GM20431 (cell line): Measurements from ENCODE around the gene CLEC18A.
"Not testable (repeated sequence)": the region's sequence is repeated elsewhere in the genome, so short reads cannot be mapped to it uniquely, and the experiment has no call there.

Experiments used
- in situ Hi-C: fragments of 300-500 bp; cut with MseI, MboI; formaldehyde crosslinking; loops from one replicate; pipeline ENCODE4 v1.15.0; 2020; ENCODE audit warnings: low sequenced_read_pairs; ENCODE audit not compliant: unreplicated experiment

CLEC18A gene

GRCh38 chr16:69943241-69944036 is 7.7 kb upstream of the CLEC18A start:
- in situ Hi-C loops = not testable (repeated sequence)

DNA sequence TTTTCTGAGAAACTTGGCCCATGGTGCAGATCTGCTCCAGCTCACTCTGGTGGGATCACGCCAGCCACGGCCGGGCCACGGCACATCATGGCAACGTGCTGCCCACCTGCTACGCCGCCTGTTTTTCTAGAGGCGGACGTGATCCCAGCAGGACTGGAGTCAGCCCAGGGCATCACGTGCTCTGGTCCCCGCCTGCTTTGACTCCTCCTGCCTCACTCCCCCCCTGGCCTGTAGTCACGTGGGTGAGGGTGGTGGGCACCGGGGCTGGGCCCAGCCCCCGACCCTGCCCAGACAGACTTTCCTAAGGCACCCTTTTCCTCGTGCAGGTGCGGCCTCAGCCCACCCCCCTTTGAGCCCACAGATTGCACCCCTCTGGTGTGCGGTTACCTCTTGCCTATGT is 723 bp upstream of the CLEC18A start:
- in situ Hi-C loops = not testable (repeated sequence)

DNA sequence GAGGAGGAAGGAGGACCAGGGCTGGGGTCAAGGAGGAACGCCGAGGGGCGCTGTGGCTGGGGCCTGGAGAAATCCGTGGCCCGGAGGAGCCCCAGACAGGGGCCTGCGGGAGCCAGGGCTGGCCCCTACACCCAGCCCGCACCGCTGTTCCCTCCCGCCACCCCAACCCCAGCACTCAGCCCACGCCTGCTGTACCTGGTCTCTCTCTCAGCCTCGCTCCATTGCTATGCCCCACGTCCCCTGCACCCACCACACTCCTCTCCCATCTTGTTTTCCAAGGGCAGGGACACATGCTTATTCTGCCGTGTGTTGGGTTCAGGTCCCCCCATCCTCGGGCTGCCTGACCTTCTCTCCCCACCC is 518 bp downstream of the CLEC18A start:
- in situ Hi-C loops = not testable (repeated sequence)

DNA sequence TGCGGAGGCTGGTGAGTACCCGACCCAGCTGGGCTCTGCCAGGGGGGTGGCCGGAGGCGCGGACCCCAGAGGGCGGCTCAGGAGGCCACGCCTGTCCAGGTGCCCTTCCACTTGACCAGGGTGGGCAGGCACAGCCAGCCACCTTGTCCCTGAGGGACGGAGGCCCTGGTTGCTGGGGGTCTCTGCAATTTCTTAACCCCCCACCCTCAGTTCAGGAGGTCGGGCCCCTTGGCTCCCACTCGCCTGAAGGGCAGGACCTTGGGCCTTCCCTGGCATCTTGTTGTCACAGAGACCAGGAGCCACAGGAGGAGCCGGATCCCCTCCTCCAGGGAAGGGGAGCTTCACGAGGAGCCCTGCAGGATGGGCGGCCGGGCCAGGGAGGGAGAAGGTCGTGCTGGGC is 982 bp downstream of the CLEC18A start:
- in situ Hi-C loops = not testable (repeated sequence)

DNA sequence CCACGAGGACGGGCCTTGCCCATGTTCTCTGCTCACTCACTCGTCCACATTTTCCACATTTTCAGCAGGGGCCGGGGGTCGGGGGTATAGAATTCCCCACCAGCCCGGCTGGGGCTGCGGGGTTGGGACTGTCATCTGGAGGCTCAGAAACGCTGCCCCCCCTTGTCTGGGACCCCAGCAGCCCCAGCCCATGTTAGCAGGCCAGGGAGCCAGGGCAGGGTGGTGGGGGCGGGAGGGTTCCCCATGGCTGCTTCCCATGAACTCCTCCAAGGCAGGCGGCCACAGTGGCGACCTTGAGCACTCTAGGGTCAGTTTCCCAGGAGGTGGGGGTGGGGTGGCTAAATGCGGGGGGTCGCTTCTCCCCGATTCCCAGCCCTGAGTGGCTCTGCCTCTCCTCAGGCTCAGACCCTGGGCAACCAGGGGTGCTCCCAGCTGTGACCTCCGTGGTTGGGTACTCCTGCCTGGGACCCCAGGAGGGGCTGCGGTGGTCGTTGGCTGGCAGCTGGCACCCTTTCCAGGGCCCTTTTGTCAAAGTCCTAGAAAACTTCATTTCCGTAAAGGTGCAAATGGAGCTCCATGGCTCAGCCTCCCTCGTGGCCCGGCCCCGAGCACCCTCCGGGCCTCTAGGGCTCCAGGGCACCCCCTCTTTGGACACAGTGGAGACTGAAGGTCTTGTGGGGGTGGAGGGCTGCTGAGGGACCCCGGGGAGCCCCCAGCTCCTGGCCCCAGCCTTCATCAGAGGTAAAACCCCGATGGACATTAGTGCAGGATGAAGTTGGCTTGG is 1.6 kb downstream of the CLEC18A start:
- in situ Hi-C loops = not testable (repeated sequence)

DNA sequence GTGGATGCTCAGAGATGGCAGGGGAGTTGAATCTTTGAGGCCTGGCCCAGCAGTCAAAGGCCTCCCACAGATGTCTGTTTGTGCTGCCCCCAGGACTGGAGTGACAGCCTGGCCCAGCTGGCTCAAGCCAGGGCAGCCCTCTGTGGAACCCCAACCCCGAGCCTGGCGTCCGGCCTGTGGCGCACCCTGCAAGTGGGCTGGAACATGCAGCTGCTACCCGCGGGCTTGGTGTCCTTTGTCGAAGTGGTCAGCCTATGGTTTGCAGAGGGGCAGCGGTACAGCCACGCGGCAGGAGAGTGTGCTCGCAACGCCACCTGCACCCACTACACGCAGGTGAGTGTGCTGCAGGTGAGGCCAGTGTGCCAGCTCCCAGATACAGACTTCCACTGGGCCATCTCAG is 3.1 kb downstream of the CLEC18A start:
- in situ Hi-C loops = not testable (repeated sequence)

- in situ Hi-C loops = not testable (repeated sequence)
These were observed 12.2 kb downstream of the CLEC18A start for GRCh38 chr16:69963312-69963711.

GRCh38 chr16:69964960-69965660 is 14.0 kb downstream of the CLEC18A start:
- in situ Hi-C loops = not testable (repeated sequence)

DNA sequence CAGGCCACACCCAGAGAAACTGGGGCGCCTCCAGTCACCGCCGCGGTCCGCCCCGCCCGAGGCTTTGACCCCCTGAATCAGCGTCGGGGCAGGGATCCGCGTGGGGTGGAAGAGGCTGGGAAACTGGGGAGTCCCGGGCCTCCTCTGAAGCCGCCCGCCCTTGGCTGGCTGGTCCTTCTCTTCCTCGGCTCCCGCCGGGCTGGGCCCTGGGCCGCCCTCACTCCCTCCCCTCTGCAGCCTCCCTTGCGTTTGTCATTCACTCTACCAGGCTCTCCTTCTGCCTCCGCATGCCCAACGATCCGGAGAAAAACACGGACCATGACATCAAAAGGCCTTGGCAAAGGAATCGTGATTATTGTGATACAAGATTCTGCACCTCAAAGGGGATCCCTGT is 14.5 kb downstream of the CLEC18A start:
- in situ Hi-C loops = not testable (repeated sequence)

DNA sequence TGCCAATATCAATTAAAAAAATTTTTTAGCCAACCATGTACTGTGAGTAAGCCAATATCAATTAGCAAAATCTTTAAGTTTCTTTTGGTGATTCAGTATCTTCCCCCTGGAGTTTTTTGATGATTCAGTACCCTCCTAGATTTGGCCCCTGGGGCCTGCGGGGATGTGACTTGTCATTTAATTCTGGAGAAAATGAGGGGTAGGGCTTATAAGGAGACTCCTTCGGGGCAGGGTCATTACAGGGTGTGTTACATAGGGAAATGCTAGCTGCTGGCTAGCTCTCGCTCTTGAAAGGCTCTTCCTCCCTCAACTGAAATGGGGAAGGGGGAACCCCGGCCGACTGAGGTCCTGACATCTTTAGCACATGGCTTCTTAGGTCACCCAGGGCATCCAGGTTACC is 16.6 kb downstream of the CLEC18A start:
- in situ Hi-C loops = not testable (repeated sequence)

- in situ Hi-C loops = not testable (repeated sequence)
These were observed 17.0 kb downstream of the CLEC18A start for GRCh38 chr16:69968125-69968524.

DNA sequence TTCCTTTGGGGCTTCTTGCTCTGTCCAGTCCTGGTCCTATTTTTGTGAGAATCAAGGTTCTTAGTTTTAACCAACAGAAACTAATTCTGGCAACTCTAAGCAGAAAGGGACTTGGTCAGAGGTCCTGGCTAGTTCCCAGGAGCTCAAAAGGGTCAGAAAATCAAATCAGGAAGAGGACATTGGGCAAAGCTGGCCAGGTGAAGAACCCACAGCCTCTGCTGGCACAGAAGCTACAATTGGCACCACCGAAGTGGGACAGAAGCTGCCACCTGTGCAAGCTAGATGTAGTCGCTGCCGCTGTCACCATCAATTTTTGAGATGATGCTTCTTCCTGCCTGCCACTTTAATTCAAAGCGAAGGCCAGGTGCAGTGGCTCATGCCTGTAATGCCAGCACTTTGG is 18.5 kb downstream of the CLEC18A start:
- in situ Hi-C loops = not testable (repeated sequence)

DNA sequence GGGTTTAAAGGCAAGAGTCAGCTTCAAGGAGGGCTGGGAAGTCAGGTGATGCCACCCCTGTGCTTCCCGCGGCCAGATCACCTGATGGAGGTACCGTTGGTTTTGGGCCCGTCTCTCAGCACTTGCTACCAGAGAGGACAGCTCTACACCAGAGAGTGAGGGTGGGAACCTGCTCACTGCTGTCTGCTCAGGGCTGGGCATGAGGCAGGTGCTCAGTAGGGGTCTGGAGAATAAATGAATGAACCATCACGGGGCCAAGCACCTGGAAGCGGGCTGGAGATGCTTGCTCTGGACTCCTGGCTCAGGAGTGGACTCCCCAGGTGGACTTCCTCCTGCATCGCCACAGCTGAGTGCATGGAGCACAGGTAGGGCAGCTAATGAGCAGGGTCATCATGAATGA is 21.0 kb downstream of the CLEC18A start:
- in situ Hi-C loops = not testable (repeated sequence)

DNA sequence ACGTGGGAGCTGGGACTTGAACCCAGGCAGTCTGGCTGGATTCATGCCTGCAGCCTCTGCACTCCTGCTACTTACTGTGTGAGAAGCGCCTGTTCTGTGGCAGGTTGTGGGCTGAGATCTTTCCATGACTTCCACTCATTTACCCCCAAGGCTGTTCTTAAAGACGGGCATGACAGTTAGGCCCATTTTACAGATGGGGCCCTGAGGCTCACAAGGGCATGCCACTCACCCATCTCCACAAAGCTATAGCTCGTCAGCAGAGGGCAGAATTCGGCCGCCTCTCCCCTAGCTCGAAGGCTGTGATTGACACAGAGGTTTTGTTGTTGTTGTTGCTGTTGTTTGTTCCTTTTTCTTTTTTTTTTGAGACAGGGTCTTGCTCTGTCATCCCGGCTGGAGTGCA is 21.8 kb downstream of the CLEC18A start:
- in situ Hi-C loops = not testable (repeated sequence)

DNA sequence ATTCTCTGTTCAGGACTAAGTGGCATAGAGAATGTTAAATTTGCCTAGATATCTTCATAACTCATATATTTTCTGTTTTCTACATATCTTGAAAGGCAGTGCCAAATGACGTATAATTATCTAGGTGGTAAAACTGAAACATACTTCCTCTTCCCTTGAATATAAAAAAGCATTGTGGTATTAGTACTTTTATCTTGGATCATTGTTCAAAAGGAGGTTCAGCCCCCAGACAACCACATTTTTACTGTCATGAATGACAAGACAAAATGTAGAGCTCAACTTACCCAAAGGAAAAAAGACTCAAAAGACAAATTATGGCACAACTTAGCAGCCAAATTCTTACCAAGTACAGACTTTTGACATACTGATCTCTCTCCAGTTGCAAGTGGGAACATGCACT is 34.1 kb downstream of the CLEC18A start:
- in situ Hi-C loops = not testable (repeated sequence)

GRCh38 chr16:69997956-69998355 is 46.8 kb downstream of the CLEC18A start:
- in situ Hi-C loops = not testable (repeated sequence)

DNA sequence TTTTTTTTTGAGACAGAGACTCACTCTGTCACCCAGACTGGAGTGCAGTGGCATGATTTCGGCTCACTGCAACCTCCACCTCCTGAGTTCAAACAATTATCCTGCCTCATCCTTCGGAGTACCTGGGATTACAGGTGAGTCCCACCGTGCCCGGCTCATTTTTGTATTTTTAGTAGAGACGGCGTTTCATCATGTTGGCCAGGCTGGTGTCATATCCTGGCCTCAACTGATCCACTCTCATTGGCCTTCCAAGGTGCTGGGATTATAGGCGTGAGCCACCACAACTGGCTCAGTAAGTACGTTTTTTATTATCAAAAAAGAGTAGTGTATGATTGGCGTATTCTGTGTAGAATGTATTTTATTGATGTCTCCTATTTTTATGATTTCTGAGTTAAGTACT is 48.7 kb downstream of the CLEC18A start:
- in situ Hi-C loops = not testable (repeated sequence)

DNA sequence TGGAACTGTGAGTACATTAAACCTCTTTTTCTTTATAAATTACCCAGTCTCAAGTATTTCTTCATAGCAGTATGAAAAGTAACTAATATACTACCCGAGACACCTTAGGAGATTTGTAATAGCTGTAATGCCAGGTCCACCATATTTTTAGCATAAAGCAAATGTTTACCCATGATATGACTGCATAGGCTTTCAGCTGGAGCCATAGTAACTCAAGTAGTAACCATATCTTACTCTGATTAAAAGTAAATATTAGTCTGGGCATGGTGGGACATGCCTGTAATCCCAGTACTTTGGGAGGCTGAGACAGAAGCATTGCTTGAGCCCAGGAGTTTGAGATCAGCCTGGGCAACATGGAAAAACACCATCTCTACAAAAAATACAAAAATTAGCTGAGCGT is 52.4 kb downstream of the CLEC18A start:
- in situ Hi-C loops = not testable (repeated sequence)

- in situ Hi-C loops = not testable (repeated sequence)
These were observed 57.5 kb downstream of the CLEC18A start for GRCh38 chr16:70008604-70009003.

GRCh38 chr16:70010615-70011014 is 59.5 kb downstream of the CLEC18A start:
- in situ Hi-C loops = not testable (repeated sequence)

DNA sequence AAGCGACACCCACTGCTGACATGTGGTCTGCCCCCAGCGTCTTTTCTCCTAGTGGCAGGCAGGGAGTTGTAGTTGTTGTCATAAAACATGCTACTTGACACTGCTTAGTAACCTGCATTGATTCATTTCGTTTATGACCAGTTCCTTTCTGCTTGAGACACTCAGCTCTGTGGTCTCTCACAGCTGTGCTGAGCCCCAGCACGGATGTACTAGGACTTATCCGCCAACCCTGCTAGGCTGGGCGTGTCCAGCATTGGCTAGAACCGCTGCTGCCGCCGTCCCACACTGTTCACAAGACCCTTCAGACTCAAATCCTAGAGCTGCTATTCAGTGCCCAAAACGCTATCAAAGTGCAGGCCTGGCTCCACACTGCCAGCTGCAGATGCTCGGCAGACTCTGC is 60.0 kb downstream of the CLEC18A start:
- in situ Hi-C loops = not testable (repeated sequence)
